Breast epithelium (tissue), 3 donors: ENCODE results near the gene ATG7.

Experiments
- POLR2A ChIP-seq: fragments of 450-650 bp; IDR thresholded peaks from one replicate; pipeline ENCODE4 v1.6.1; 2016; ENCODE audit warnings: antibody characterized with exemption, mild to moderate bottlenecking, moderate library complexity
- POLR2AphosphoS5 ChIP-seq, 3 donors: sonication (generic); formaldehyde crosslinking; IDR thresholded peaks; one replicate each; pipeline ENCODE4 v1.6.1; 2017; ENCODE audit warnings: antibody characterized with exemption in 3 of 3
- TF ChIP-seq, protein P1 (sequence below), 3 donors: fragments of 450-650 bp; IDR thresholded peaks; one replicate each; pipeline ENCODE4 v1.5.1; 2016 to 2017; ENCODE audit warnings: antibody characterized with exemption in 3 of 3, mild to moderate bottlenecking in 3 of 3, moderate library complexity in 3 of 3

GRCh38 chr3:11351451-11351850 lies 79.3 kb downstream of the ATG7 start:
- TF ChIP-seq, protein P1, sequence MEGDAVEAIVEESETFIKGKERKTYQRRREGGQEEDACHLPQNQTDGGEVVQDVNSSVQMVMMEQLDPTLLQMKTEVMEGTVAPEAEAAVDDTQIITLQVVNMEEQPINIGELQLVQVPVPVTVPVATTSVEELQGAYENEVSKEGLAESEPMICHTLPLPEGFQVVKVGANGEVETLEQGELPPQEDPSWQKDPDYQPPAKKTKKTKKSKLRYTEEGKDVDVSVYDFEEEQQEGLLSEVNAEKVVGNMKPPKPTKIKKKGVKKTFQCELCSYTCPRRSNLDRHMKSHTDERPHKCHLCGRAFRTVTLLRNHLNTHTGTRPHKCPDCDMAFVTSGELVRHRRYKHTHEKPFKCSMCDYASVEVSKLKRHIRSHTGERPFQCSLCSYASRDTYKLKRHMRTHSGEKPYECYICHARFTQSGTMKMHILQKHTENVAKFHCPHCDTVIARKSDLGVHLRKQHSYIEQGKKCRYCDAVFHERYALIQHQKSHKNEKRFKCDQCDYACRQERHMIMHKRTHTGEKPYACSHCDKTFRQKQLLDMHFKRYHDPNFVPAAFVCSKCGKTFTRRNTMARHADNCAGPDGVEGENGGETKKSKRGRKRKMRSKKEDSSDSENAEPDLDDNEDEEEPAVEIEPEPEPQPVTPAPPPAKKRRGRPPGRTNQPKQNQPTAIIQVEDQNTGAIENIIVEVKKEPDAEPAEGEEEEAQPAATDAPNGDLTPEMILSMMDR (IDR thresholded peaks at IDR 0.05), result no peak
- TF ChIP-seq POLR2A, result no peak
- no peak for TF ChIP-seq POLR2AphosphoS5 (IDR thresholded peaks at IDR 0.05)
